Gastrocnemius medialis (tissue), 4 donors: ENCODE measurements around the gene NOL9. TPM values are rescaled to one million over a fixed set of nuclear protein-coding genes. Genes with fewer than 3 reads are reported as not detected.

Experiments
- ATAC-seq, 2 donors: fragments of 150-250 bp; one replicate each; pipeline ENCODE4 v1.9.1; 2016
- DNase-seq, 2 donors: peaks; one replicate each; pipeline ENCODE4 v3.0.0-alpha.2; 2019
- H3K27ac ChIP-seq, 4 donors: fragments of 200-600 bp; sonication (generic); 1 replicate in 1 of 4; 2 replicates in 3 of 4; pipeline ENCODE4 v1.5.1; 2016 to 2018; ENCODE audit warnings: mild to moderate bottlenecking in 2 of 4, moderate library complexity in 1 of 4
- H3K27me3 ChIP-seq, 3 donors: fragments of 200-600 bp; sonication (generic) in 2 of 3; 1 replicate in 1 of 3; 2 replicates in 2 of 3; pipeline versions ENCODE4 v1.5.1 to v1.6.0; 2016 to 2019; ENCODE audit warnings: mild to moderate bottlenecking in 1 of 3, moderate library complexity in 1 of 3
- H3K36me3 ChIP-seq, 2 donors: fragments of 200-600 bp; sonication (generic) in 1 of 2; one replicate each; pipeline ENCODE4 v1.5.1; 2017 to 2018
- H3K4me1 ChIP-seq, 2 donors: fragments of 200-600 bp; sonication (generic) in 1 of 2; one replicate each; pipeline ENCODE4 v1.5.1; 2016 to 2017; ENCODE audit warnings: mild to moderate bottlenecking in 2 of 2
- H3K4me3 ChIP-seq, 4 donors: fragments of 200-600 bp; sonication (generic) in 3 of 4; 1 replicate in 1 of 4; 2 replicates in 3 of 4; pipeline ENCODE4 v1.5.1; 2016 to 2019; ENCODE audit warnings: mild to moderate bottlenecking in 2 of 4
- H3K9me3 ChIP-seq, 3 donors: fragments of 200-600 bp; sonication (generic) in 2 of 3; 1 replicate in 1 of 3; 2 replicates in 2 of 3; pipeline ENCODE4 v1.5.1; 2016 to 2019
- POLR2A ChIP-seq, 2 donors: fragments of 450-650 bp; IDR thresholded peaks; one replicate each; pipeline ENCODE4 v1.6.1; 2017; ENCODE audit warnings: antibody characterized with exemption in 2 of 2, mild to moderate bottlenecking in 2 of 2, moderate library complexity in 2 of 2
- in situ Hi-C, 4 donors: fragments of 200-750 bp; cut with MboI; loops; one replicate each; pipeline versions ENCODE4 v1.15.0 to v1.8.0; 2017; ENCODE audit warnings: low sequenced_read_pairs in 4 of 4
- intact Hi-C: fragments of 100-400 bp; cut with DNase I; formaldehyde crosslinking; loops from one replicate; pipeline ENCODE4 v1.15.1; 2023; ENCODE audit warnings: low total_unique reads
- total RNA-seq, 4 donors: library from RNA; depleted of rRNA; stranded (reverse); fragments of >200 nt; gene quantifications; one replicate each; pipeline versions ENCODE4 v1.1.0 to v1.2.3, GENCODE V29; 2016
- TF ChIP-seq, protein P1 (sequence below), 5 experiments: fragments of 450-650 bp in 3 of 5; fragments of 200-600 bp in 2 of 5; sonication (generic) in 2 of 5; IDR thresholded peaks in 4 of 5; conservative IDR thresholded peaks in 1 of 5; 1 replicate in 4 of 5; 2 replicates in 1 of 5; pipeline ENCODE4 v1.5.1; 2016 to 2019; ENCODE audit warnings: antibody characterized with exemption in 5 of 5, mild to moderate bottlenecking in 3 of 5, moderate library complexity in 3 of 5

Gene NOL9
- total RNA-seq, 4 donors from 2014 or later: 13.6 to 33.0 (median 21.9) TPM

DNA sequence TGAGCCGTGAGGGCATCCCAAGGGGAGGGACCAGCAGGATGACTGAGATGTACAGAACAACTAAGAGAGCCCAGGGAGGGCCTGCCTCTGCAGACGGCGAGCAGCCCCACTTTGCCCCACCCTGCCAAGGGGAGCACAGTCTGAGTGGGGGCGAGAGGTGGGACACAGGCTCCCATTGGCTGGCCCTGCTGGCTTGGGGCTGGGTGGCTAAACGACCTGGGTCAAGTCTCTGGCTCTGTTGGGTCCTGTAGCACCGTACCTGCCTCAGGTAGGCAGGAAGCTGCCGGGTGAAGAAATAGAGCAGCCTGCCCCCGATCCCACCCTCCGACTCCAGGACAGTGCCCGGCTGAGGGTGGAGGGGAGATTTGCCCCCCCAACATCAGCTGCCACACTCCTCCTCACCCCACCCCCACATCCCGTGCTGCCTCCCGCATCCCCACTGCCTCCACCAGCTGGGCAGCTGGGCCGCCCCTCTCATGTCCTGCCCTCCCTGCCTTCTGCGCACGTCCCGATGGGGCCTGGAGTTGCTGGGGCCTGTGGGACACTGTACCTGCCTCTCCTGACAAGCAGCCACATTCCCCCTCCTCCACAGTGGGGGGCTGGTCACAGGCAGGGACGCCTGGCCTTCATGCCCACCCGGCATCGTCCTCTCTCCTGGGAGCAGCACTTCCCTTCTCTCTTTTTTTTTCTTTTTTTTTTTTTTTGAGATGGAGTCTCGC lies 50.3 kb downstream of the NOL9 start:
- TF ChIP-seq, protein P1, sequence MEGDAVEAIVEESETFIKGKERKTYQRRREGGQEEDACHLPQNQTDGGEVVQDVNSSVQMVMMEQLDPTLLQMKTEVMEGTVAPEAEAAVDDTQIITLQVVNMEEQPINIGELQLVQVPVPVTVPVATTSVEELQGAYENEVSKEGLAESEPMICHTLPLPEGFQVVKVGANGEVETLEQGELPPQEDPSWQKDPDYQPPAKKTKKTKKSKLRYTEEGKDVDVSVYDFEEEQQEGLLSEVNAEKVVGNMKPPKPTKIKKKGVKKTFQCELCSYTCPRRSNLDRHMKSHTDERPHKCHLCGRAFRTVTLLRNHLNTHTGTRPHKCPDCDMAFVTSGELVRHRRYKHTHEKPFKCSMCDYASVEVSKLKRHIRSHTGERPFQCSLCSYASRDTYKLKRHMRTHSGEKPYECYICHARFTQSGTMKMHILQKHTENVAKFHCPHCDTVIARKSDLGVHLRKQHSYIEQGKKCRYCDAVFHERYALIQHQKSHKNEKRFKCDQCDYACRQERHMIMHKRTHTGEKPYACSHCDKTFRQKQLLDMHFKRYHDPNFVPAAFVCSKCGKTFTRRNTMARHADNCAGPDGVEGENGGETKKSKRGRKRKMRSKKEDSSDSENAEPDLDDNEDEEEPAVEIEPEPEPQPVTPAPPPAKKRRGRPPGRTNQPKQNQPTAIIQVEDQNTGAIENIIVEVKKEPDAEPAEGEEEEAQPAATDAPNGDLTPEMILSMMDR (IDR thresholded peaks at IDR 0.05 in 4 of 5, conservative IDR thresholded peaks at IDR 0.05 in 1 of 5): no peak
- TF ChIP-seq POLR2A (IDR thresholded peaks at IDR 0.05): no peak
- intact Hi-C loops (no loop called here), in situ Hi-C loops (no loop called here)
- Histone ChIP-seq H3K27ac (no peak overlapping the region), H3K4me1 (peaks cover 14 to 19% of the 10 kb centered on the region in 2 donors), H3K9me3 (no peaks in the 10 kb centered on the region), H3K4me3 (no peak overlapping the region), H3K27me3 (no peaks in the 10 kb centered on the region), H3K36me3 (no peaks in the 10 kb centered on the region)
- ATAC-seq (no peak), DNase-seq (no peak)

DNA sequence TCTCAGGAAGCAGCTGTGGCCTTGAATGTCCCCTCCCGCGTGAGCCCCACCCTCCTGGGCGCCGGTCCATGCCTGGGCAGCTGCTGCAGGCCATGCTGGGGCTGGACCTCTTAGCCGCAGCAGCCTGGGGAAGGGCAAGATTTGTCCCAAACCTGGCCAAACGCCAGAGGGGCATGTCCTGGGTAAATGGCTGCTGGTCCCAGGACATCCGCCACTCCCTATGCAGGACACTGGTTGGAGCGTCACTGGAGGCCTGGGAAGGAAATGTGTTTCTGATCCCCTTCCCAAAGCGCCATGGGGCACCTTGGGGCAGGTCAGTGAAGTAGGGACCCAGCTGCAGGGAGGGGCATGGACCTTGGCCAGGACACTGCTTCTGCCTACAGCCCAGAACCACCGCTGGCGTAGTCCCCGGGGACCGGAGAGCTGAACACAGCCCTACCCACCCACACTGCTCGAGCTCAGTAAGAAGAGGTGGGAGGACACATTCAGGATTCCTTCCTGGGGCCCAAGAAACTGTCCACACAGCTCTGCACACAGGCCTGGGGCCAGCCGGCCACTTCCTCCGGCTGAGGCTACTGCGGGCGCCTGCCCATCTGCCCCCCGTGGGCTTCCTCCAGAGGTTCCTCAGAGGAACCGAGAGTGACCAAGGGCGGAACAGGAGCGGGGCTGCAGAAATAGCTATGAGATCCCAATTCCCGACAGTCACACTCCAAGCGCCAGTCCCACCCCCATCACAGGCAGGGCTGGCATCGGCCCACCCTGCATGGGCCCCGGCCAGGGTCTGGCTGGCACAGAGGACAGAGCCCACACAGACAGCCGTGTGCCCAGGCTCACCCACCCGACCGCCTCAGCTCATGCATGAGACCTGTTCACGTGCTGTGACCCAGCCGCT lies 52.1 kb downstream of the NOL9 start:
- ATAC-seq: peak in 1 of 2 donors; percentile 69
- in situ Hi-C loops: no loop called here
- TF ChIP-seq POLR2A (IDR thresholded peaks at IDR 0.05): no peak
- TF ChIP-seq, protein P1 (IDR thresholded peaks at IDR 0.05 in 4 of 5, conservative IDR thresholded peaks at IDR 0.05 in 1 of 5): no peak
- intact Hi-C loops: no loop called here
- Histone ChIP-seq H3K36me3 (no peaks in the 10 kb centered on the region), H3K4me3 (no peak overlapping the region), H3K4me1 (peaks cover 16 to 21% of the 10 kb centered on the region in 2 donors), H3K27ac (no peak overlapping the region), H3K9me3 (no peaks in the 10 kb centered on the region), H3K27me3 (peaks cover 0 to 7% (median 0%) of the 10 kb centered on the region in 3 donors)
- peak; percentile 39 to 77 for DNase-seq

DNA sequence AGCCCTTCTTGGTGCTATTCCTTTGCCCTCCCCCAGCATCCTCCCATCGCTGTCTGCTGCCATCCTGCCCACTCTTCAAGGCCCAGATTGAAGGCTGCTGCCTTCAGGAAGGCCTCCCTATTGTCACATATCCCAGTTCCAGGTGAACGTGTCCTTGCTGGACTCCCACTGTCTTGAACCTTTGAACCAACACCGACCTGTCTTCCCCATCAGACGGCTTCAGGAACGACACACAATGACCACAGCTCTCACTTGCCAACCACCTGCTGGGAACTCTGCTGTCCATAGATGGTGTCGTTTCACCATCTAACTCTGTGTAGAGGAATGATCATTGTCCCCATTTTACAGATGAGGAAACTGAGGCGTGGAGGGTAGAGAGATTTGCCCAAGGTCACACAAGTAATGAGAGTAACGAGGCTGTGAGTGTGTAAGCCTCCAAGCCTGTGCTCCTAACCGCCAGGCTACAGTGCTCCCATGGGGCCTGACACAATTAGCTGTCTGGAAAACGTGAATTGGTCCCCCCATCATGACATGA lies 53.0 kb downstream of the NOL9 start:
- Histone ChIP-seq H3K9me3 (no peaks in the 10 kb centered on the region), H3K4me1 (peaks cover 16 to 28% of the 10 kb centered on the region in 2 donors), H3K27ac (peak overlapping the region in 1 of 4 donors; percentile 34), H3K4me3 (no peak overlapping the region), H3K27me3 (peaks cover 0 to 11% (median 4%) of the 10 kb centered on the region in 3 donors), H3K36me3 (no peaks in the 10 kb centered on the region)
- TF ChIP-seq POLR2A (IDR thresholded peaks at IDR 0.05): no peak
- TF ChIP-seq, protein P1 (IDR thresholded peaks at IDR 0.05 in 4 of 5, conservative IDR thresholded peaks at IDR 0.05 in 1 of 5): no peak
- DNase-seq (no peak), ATAC-seq (no peak)
- intact Hi-C loops (no loop called here), in situ Hi-C loops (no loop called here)

DNA sequence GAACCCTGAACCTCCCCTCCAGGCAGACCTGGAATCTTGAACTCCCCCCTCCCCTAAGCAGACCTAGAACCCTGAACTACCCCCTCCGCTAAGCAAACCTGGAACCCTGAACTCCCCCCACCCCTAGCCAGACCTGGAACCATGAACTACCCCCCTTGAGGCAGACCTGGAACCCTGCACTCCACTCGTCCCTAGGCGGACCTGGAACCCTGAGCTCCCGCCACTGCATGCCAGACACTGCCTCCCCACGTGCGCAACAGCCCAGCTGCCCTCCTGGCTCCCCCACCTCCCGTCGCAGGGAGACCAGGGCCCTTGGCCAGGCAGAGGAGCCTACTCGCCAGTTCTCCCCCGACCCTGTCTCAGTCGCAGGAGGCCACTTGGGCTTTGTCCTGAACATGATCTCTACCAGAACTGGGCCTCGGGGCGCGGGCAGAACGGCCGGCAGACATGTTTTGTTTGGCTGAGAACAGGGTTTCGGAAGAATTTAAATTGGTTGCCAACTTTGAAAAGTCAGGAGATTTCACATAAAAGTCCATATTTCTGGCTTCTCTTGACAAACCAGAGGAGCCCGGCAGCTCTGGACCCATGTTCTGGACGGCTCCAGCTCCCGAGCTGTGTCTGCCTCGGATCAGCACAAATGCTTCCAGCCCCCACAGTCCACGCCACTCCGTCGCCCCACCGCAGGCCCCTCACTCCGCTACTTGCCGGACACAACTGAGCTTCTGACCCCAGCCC lies 53.6 kb downstream of the NOL9 start:
- H3K27me3 ChIP-seq: peaks cover 0 to 11% (median 9%) of the 10 kb centered on the region in 3 donors
- TF ChIP-seq POLR2A (IDR thresholded peaks at IDR 0.05): no peak
- TF ChIP-seq, protein P1 (IDR thresholded peaks at IDR 0.05 in 4 of 5, conservative IDR thresholded peaks at IDR 0.05 in 1 of 5): no peak
- H3K9me3 ChIP-seq: no peaks in the 10 kb centered on the region
- intact Hi-C loops (no loop called here), in situ Hi-C loops (no loop called here)
- DNase-seq (no peak), ATAC-seq (no peak)
- no peaks in the 10 kb centered on the region for H3K36me3 ChIP-seq
- no peak overlapping the region for H3K4me3 ChIP-seq
- H3K4me1 ChIP-seq: peaks cover 16 to 28% of the 10 kb centered on the region in 2 donors
- H3K27ac ChIP-seq: peak overlapping the region in 1 of 4 donors; percentile 34
